ENCODE measurements around the gene MLLT10. TPM values are rescaled to one million over a fixed set of nuclear protein-coding genes. Genes with fewer than 3 reads are reported as not detected.

MLLT10 gene
- total and polyA plus RNA-seq, 10 of the 15 experiments (the other 5 are each of a cell fraction or from before 2014, with no cell fraction given): 8.7 to 61.1 (median 28.5) TPM

DNA sequence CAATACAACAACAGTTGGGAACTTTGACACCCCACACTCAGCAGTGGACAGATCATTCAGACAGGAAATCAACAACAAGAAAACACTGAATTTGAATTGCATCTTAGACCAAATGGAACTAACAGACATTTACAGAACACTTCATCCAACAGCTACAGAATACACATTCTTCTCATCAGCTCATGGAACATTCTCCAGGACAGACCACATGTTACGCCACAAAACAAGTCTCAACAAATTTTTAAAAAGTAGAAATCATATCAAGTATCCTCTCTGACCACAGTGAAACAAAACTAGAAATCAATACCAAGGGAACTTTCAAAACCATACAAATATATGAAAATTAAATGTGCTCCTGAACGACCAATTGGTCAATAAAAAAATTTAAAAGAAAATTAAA, 257.2 kb downstream of the MLLT10 start:
- Histone ChIP-seq H3K9me3 (replicated peaks; ENCODE audit: control insufficient read depth, insufficient read depth, low read length) (peaks cover 3% of the 10 kb centered on the region; the same call in 2 of the 3 replicates), H3K27ac (ENCODE audit: control insufficient read depth, insufficient read depth) (no peak overlapping the region), H3K36me3 (ENCODE audit: control insufficient read depth in 2 of 2, insufficient read depth in 2 of 2, low read length in 1 of 2) (no peaks in the 10 kb centered on the region), H3K4me2 (ENCODE audit: control insufficient read depth, insufficient read depth) (no peak overlapping the region), H3K4me1 (ENCODE audit: control insufficient read depth, insufficient read depth, low read length) (no peaks in the 10 kb centered on the region), H3K27me3 (replicated peaks in 1 of 2; ENCODE audit: control insufficient read depth in 2 of 2, insufficient read depth in 2 of 2, low read length in 1 of 2) (no peaks in the 10 kb centered on the region), H3K9ac (ENCODE audit: control insufficient read depth, insufficient read depth, low read length) (no peak overlapping the region), H4K20me1 (ENCODE audit: control insufficient read depth, insufficient read depth) (no peaks in the 10 kb centered on the region), H3K4me3 (no peak overlapping the region), H3K79me2 (ENCODE audit: control insufficient read depth, insufficient read depth, low read length) (no peaks in the 10 kb centered on the region), H2AFZ (ENCODE audit: control insufficient read depth, low read depth, low read length) (no peak overlapping the region)
- WGBS (ENCODE audit: insufficient coverage, insufficient replicate concordance, low lambda C conversion rate, missing lambda C conversion rate): 45% methylated on average over 2 of the region's 2 CpGs
- TF ChIP-seq SMARCA5 (IDR thresholded peaks at IDR 0.05) (no peak), BCL11A (IDR thresholded peaks at IDR 0.05; ENCODE audit: low read depth, low read length) (no peak), BMI1 (IDR thresholded peaks at IDR 0.05; ENCODE audit: borderline replicate concordance) (no peak), ZNF207 (IDR thresholded peaks at IDR 0.05; ENCODE audit: borderline replicate concordance) (no peak), SREBF2 (IDR thresholded peaks at IDR 0.05; ENCODE audit: low read length) (no peak), RUNX3 (IDR thresholded peaks at IDR 0.05; ENCODE audit: low read length) (no peak), NFIC (IDR thresholded peaks at IDR 0.05; ENCODE audit: low read depth, low read length) (no peak)
- TF ChIP-seq, protein P1, sequence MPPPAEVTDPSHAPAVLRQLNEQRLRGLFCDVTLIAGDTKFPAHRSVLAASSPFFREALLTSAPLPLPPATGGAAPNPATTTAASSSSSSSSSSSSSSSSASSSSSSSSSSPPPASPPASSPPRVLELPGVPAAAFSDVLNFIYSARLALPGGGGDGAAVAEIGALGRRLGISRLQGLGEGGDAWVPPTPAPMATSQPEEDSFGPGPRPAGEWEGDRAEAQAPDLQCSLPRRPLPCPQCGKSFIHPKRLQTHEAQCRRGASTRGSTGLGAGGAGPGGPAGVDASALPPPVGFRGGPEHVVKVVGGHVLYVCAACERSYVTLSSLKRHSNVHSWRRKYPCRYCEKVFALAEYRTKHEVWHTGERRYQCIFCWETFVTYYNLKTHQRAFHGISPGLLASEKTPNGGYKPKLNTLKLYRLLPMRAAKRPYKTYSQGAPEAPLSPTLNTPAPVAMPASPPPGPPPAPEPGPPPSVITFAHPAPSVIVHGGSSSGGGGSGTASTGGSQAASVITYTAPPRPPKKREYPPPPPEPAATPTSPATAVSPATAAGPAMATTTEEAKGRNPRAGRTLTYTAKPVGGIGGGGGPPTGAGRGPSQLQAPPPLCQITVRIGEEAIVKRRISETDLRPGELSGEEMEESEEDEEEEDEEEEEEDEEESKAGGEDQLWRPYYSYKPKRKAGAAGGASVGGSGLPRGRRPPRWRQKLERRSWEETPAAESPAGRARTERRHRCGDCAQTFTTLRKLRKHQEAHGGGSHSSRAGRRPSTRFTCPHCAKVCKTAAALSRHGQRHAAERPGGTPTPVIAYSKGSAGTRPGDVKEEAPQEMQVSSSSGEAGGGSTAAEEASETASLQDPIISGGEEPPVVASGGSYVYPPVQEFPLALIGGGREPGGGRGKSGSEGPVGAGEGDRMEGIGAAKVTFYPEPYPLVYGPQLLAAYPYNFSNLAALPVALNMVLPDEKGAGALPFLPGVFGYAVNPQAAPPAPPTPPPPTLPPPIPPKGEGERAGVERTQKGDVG (CRISPR knock-in tag; IDR thresholded peaks at IDR 0.05): no peak
- TF ChIP-seq, protein P2, sequence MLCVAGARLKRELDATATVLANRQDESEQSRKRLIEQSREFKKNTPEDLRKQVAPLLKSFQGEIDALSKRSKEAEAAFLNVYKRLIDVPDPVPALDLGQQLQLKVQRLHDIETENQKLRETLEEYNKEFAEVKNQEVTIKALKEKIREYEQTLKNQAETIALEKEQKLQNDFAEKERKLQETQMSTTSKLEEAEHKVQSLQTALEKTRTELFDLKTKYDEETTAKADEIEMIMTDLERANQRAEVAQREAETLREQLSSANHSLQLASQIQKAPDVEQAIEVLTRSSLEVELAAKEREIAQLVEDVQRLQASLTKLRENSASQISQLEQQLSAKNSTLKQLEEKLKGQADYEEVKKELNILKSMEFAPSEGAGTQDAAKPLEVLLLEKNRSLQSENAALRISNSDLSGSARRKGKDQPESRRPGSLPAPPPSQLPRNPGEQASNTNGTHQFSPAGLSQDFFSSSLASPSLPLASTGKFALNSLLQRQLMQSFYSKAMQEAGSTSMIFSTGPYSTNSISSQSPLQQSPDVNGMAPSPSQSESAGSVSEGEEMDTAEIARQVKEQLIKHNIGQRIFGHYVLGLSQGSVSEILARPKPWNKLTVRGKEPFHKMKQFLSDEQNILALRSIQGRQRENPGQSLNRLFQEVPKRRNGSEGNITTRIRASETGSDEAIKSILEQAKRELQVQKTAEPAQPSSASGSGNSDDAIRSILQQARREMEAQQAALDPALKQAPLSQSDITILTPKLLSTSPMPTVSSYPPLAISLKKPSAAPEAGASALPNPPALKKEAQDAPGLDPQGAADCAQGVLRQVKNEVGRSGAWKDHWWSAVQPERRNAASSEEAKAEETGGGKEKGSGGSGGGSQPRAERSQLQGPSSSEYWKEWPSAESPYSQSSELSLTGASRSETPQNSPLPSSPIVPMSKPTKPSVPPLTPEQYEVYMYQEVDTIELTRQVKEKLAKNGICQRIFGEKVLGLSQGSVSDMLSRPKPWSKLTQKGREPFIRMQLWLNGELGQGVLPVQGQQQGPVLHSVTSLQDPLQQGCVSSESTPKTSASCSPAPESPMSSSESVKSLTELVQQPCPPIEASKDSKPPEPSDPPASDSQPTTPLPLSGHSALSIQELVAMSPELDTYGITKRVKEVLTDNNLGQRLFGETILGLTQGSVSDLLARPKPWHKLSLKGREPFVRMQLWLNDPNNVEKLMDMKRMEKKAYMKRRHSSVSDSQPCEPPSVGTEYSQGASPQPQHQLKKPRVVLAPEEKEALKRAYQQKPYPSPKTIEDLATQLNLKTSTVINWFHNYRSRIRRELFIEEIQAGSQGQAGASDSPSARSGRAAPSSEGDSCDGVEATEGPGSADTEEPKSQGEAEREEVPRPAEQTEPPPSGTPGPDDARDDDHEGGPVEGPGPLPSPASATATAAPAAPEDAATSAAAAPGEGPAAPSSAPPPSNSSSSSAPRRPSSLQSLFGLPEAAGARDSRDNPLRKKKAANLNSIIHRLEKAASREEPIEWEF (IDR thresholded peaks at IDR 0.05; ENCODE audit: insufficient replicate concordance, low read depth, low read length): no peak
- TF ChIP-seq, protein P3, sequence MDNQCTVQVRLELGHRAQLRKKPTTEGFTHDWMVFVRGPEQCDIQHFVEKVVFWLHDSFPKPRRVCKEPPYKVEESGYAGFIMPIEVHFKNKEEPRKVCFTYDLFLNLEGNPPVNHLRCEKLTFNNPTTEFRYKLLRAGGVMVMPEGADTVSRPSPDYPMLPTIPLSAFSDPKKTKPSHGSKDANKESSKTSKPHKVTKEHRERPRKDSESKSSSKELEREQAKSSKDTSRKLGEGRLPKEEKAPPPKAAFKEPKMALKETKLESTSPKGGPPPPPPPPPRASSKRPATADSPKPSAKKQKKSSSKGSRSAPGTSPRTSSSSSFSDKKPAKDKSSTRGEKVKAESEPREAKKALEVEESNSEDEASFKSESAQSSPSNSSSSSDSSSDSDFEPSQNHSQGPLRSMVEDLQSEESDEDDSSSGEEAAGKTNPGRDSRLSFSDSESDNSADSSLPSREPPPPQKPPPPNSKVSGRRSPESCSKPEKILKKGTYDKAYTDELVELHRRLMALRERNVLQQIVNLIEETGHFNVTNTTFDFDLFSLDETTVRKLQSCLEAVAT (IDR thresholded peaks at IDR 0.05): no peak
- in situ Hi-C loops (cut with MboI): no loop called here
- ChIA-PET SMC1A (ENCODE audit: uncharacterized antibody, unreplicated experiment) (interaction anchor here (0.7 kb wide), 1 partner anchor 881 kb away, joined by 3 read pairs; no protein-coding TSS in a partner anchor), RAD21 (ENCODE audit: unreplicated experiment) (no interaction called here), CTCF (no interaction called here), POLR2A (no interaction called here)
- intact Hi-C loops (cut with micrococcal nuclease; ENCODE audit: unreplicated experiment): no loop called here
- no peak for FAIRE-seq
- no TSS peak for BruUV-seq (replicated peaks)
- ATAC-seq: no peak
- no peak for DNase-seq (ENCODE audit: low read depth, low spot score)

All from GM12878 (cell line).